Measurements from ENCODE around the gene SRSF1. TPM values are rescaled to one million over a fixed set of nuclear protein-coding genes. Genes with fewer than 3 reads are reported as not detected.

The SRSF1 gene
- total and polyA plus RNA-seq, 2 of the 4 experiments (the other 2 are of a cell fraction): 190 to 357 TPM

- no peak overlapping the region for H2AK9ac ChIP-seq (replicated peaks; ENCODE audit: low read depth, low read length, poor library complexity)
- H3K9me3 ChIP-seq (ENCODE audit: control insufficient read depth, insufficient read depth, low read length): no peaks in the 10 kb centered on the region
- H3K9ac ChIP-seq (ENCODE audit: low read depth, low read length): no peak overlapping the region
- no peak overlapping the region for H3K4me3 ChIP-seq (ENCODE audit: insufficient read depth, low read depth, low read length)
- no CpG with 5 or more reads among the region's 3 CpGs for WGBS, 2 experiments (ENCODE audit: extremely low coverage in 2 of 2, insufficient read length in 1 of 2)
- no TSS peak for BruUV-seq (replicated peaks)
- H4K8ac ChIP-seq (ENCODE audit: low read depth in 2 of 2, low read length in 2 of 2): no peak overlapping the region
- no peak overlapping the region for H3K4ac ChIP-seq (ENCODE audit: low read depth, low read length)
- no peak overlapping the region for H2BK120ac ChIP-seq (ENCODE audit: low read depth, low read length)
- no peak overlapping the region for H2BK5ac ChIP-seq (ENCODE audit: low read depth, low read length, poor library complexity, severe bottlenecking)
- ChIA-PET CTCF (no interaction called here), POLR2A (ENCODE audit: unreplicated experiment) (no interaction called here)
- H3K18ac ChIP-seq (ENCODE audit: low read depth, low read length): no peak overlapping the region
- H4K91ac ChIP-seq (ENCODE audit: insufficient read depth, low read depth, low read length): no peak overlapping the region
- no peaks in the 10 kb centered on the region for H3K4me1 ChIP-seq (ENCODE audit: control insufficient read depth, insufficient read depth, low read length)
- dilution Hi-C loops (cut with HindIII; ENCODE audit: low sequenced_read_pairs, unreplicated experiment) (no loop called here), intact Hi-C loops (cut with micrococcal nuclease) (no loop called here), in situ Hi-C loops (cut with MboI; ENCODE audit: low sequenced_read_pairs) (no loop called here)
- no peak overlapping the region for H3K14ac ChIP-seq (replicated peaks; ENCODE audit: low read depth, low read length)
- TF ChIP-seq MAFK (IDR thresholded peaks at IDR 0.05; ENCODE audit: low read depth, low read length): no peak
- TF ChIP-seq POLR2A (IDR thresholded peaks at IDR 0.05; ENCODE audit: low read depth, low read length): no peak
- TF ChIP-seq BHLHE40 (IDR thresholded peaks at IDR 0.05; ENCODE audit: low read depth, low read length): no peak
- no peak for TF ChIP-seq RFX5 (IDR thresholded peaks at IDR 0.05; ENCODE audit: low read depth, low read length)
- TF ChIP-seq RAD21 (IDR thresholded peaks at IDR 0.05; ENCODE audit: low read length): no peak
- TF ChIP-seq, protein P1, sequence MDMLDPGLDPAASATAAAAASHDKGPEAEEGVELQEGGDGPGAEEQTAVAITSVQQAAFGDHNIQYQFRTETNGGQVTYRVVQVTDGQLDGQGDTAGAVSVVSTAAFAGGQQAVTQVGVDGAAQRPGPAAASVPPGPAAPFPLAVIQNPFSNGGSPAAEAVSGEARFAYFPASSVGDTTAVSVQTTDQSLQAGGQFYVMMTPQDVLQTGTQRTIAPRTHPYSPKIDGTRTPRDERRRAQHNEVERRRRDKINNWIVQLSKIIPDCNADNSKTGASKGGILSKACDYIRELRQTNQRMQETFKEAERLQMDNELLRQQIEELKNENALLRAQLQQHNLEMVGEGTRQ (IDR thresholded peaks at IDR 0.05; ENCODE audit: low read depth, low read length): no peak
- TF ChIP-seq CHD1 (IDR thresholded peaks at IDR 0.05; ENCODE audit: low read depth, low read length): no peak
- TF ChIP-seq MAZ (IDR thresholded peaks at IDR 0.05; ENCODE audit: borderline replicate concordance, low read depth, low read length): no peak
- H3K36me3 ChIP-seq (ENCODE audit: control insufficient read depth, insufficient read depth, low read length): no peaks in the 10 kb centered on the region
- H3K4me2 ChIP-seq (ENCODE audit: low read depth, low read length): no peak overlapping the region
- no peak overlapping the region for H2BK20ac ChIP-seq (ENCODE audit: low read depth, low read length)
- no peak overlapping the region for H3K27ac ChIP-seq (ENCODE audit: insufficient read depth, low read length)
- H3K56ac ChIP-seq (ENCODE audit: extremely low read depth, insufficient read depth, low read length): no peak overlapping the region
- H4K20me1 ChIP-seq (ENCODE audit: insufficient read depth, low read length): no peaks in the 10 kb centered on the region
- peaks cover 2% of the 10 kb centered on the region for H3K27me3 ChIP-seq (ENCODE audit: control insufficient read depth, insufficient read depth, low read length)
- H3K79me1 ChIP-seq (ENCODE audit: low read depth in 1 of 2, low read length in 2 of 2): no peaks in the 10 kb centered on the region
- ATAC-seq (ENCODE audit: low read depth) (no peak), DNase-seq (no peak)
- H2AK5ac ChIP-seq (ENCODE audit: low read depth, low read length): no peak overlapping the region
- no peak overlapping the region for H2BK15ac ChIP-seq (ENCODE audit: low read depth, low read length)
- H4K5ac ChIP-seq (ENCODE audit: low read depth, low read length): no peak overlapping the region
- no peaks in the 10 kb centered on the region for H3K9me1 ChIP-seq (ENCODE audit: insufficient read depth, low read length)
- no peak overlapping the region for H2AFZ ChIP-seq (replicated peaks; ENCODE audit: low read length, poor library complexity)
- H3K23ac ChIP-seq (ENCODE audit: low read depth, low read length): no peak overlapping the region
These were observed 12.0 kb upstream of the SRSF1 start for GRCh38 chr17:58019039-58019438.

All from IMR-90 (cell line).